HUES48 (cell line): ENCODE measurements around the gene CRABP1.
"Not testable (repeated sequence)": the region's sequence is repeated elsewhere in the genome, so short reads cannot be mapped to it uniquely, and the experiment has no call there.

Source experiments
- H3K27ac ChIP-seq: one replicate; pipeline ENCODE4 v1.7.0; 2013; ENCODE audit warnings: low read depth, low read length, inconsistent platforms
- H3K27me3 ChIP-seq: 2 replicates; pipeline ENCODE4 v1.6.1; 2013; ENCODE audit warnings: mild to moderate bottlenecking, low read length; ENCODE audit not compliant: control insufficient read depth, insufficient read depth
- H3K36me3 ChIP-seq: 2 replicates; pipeline ENCODE4 v1.6.1; 2013; ENCODE audit warnings: low read length; ENCODE audit not compliant: control insufficient read depth, insufficient read depth
- H3K4me1 ChIP-seq: 2 replicates; pipeline ENCODE4 v1.6.1; 2013; ENCODE audit warnings: mild to moderate bottlenecking, low read length; ENCODE audit not compliant: control insufficient read depth, insufficient read depth
- H3K4me3 ChIP-seq: 2 replicates; pipeline ENCODE4 v1.5.1; 2013; ENCODE audit warnings: mild to moderate bottlenecking, low read depth, low read length
- H3K9ac ChIP-seq: 2 replicates; pipeline ENCODE4 v1.6.1; 2013; ENCODE audit warnings: mild to moderate bottlenecking, low read depth, low read length, moderate library complexity
- H3K9me3 ChIP-seq: 2 replicates; pipeline ENCODE4 v1.6.1; 2013; ENCODE audit warnings: low read length; ENCODE audit not compliant: control insufficient read depth, insufficient read depth

Gene CRABP1

GRCh38 chr15:78363381-78363734, 23.2 kb downstream of the CRABP1 start:
- no peak overlapping the region for H3K9ac ChIP-seq
- no peaks in the 10 kb centered on the region for H3K36me3 ChIP-seq
- H3K27ac ChIP-seq = no peak overlapping the region
- no peak overlapping the region for H3K4me3 ChIP-seq
- peaks cover 13% of the 10 kb centered on the region for H3K4me1 ChIP-seq
- H3K27me3 ChIP-seq = no peaks in the 10 kb centered on the region
- no peaks in the 10 kb centered on the region for H3K9me3 ChIP-seq

GRCh38 chr15:78364233-78364632, 24.1 kb downstream of the CRABP1 start:
- Histone ChIP-seq H3K27me3 (no peaks in the 10 kb centered on the region), H3K4me3 (no peak overlapping the region), H3K9me3 (no peaks in the 10 kb centered on the region), H3K9ac (no peak overlapping the region), H3K27ac (no peak overlapping the region), H3K36me3 (no peaks in the 10 kb centered on the region), H3K4me1 (peaks cover 4% of the 10 kb centered on the region)

- H3K9ac ChIP-seq = no peak overlapping the region
- no peaks in the 10 kb centered on the region for H3K36me3 ChIP-seq
- 0 out of 2 replicates have a peak, but pooled peaks cover 2% of the 10 kb centered on the region for H3K27me3 ChIP-seq
- H3K27ac ChIP-seq = no peak overlapping the region
- no peak overlapping the region for H3K4me3 ChIP-seq
- no peaks in the 10 kb centered on the region for H3K9me3 ChIP-seq
- no peaks in the 10 kb centered on the region for H3K4me1 ChIP-seq
Measured at GRCh38 chr15:78365917-78366316, 25.8 kb downstream of the CRABP1 start.

- no peak overlapping the region for H3K27ac ChIP-seq
- no peak overlapping the region for H3K4me3 ChIP-seq
- no peaks in the 10 kb centered on the region for H3K36me3 ChIP-seq
- no peak overlapping the region for H3K9ac ChIP-seq
- H3K27me3 ChIP-seq = 0 out of 2 replicates have a peak, but pooled peaks cover 2% of the 10 kb centered on the region
- no peaks in the 10 kb centered on the region for H3K9me3 ChIP-seq
- no peaks in the 10 kb centered on the region for H3K4me1 ChIP-seq
Measured at GRCh38 chr15:78366342-78366741, 26.2 kb downstream of the CRABP1 start.

GRCh38 chr15:78368651-78369050, 28.5 kb downstream of the CRABP1 start:
- Histone ChIP-seq H3K27me3 (0 out of 2 replicates have a peak, but pooled peaks cover 2% of the 10 kb centered on the region), H3K27ac (peak overlapping the region; percentile 36), H3K9ac (no peak overlapping the region), H3K4me1 (no peaks in the 10 kb centered on the region), H3K36me3 (no peaks in the 10 kb centered on the region), H3K9me3 (no peaks in the 10 kb centered on the region), H3K4me3 (no peak overlapping the region)

GRCh38 chr15:78369161-78369560, 29.0 kb downstream of the CRABP1 start:
- Histone ChIP-seq H3K27me3 (0 out of 2 replicates have a peak, but pooled peaks cover 2% of the 10 kb centered on the region), H3K4me1 (no peaks in the 10 kb centered on the region), H3K27ac (no peak overlapping the region), H3K36me3 (no peaks in the 10 kb centered on the region), H3K4me3 (no peak overlapping the region), H3K9me3 (no peaks in the 10 kb centered on the region), H3K9ac (no peak overlapping the region)

- Histone ChIP-seq H3K4me3 (no peak overlapping the region), H3K4me1 (no peaks in the 10 kb centered on the region), H3K9me3 (no peaks in the 10 kb centered on the region), H3K9ac (no peak overlapping the region), H3K27me3 (0 out of 2 replicates have a peak, but pooled peaks cover 2% of the 10 kb centered on the region), H3K27ac (no peak overlapping the region), H3K36me3 (no peaks in the 10 kb centered on the region)
Measured at GRCh38 chr15:78370013-78370412, 29.9 kb downstream of the CRABP1 start.

GRCh38 chr15:78372880-78373279, 32.7 kb downstream of the CRABP1 start:
- H3K36me3 ChIP-seq = no peaks in the 10 kb centered on the region
- no peaks in the 10 kb centered on the region for H3K4me1 ChIP-seq
- 0 out of 2 replicates have a peak, but pooled peaks cover 2% of the 10 kb centered on the region for H3K27me3 ChIP-seq
- no peak overlapping the region for H3K27ac ChIP-seq
- H3K9me3 ChIP-seq = no peaks in the 10 kb centered on the region
- H3K4me3 ChIP-seq = no peak overlapping the region
- no peak overlapping the region for H3K9ac ChIP-seq

GRCh38 chr15:78374436-78375393, 34.6 kb downstream of the CRABP1 start:
- Histone ChIP-seq H3K27ac (no peak overlapping the region), H3K4me1 (no peaks in the 10 kb centered on the region), H3K36me3 (no peaks in the 10 kb centered on the region), H3K4me3 (no peak overlapping the region), H3K9ac (no peak overlapping the region), H3K27me3 (no peaks in the 10 kb centered on the region), H3K9me3 (no peaks in the 10 kb centered on the region)

GRCh38 chr15:78380143-78380542, 40.0 kb downstream of the CRABP1 start:
- not testable (repeated sequence) for H3K27ac ChIP-seq, H3K4me1 ChIP-seq, H3K36me3 ChIP-seq, H3K27me3 ChIP-seq, H3K4me3 ChIP-seq, H3K9me3 ChIP-seq, H3K9ac ChIP-seq

GRCh38 chr15:78382114-78382880, 42.1 kb downstream of the CRABP1 start:
- Histone ChIP-seq H3K36me3 (no peaks in the 10 kb centered on the region), H3K4me1 (peaks cover 10% of the 10 kb centered on the region), H3K27me3 (no peaks in the 10 kb centered on the region; the same call in none of the 2 replicates), H3K9me3 (no peaks in the 10 kb centered on the region), H3K4me3 (no peak overlapping the region), H3K9ac (no peak overlapping the region), H3K27ac (no peak overlapping the region)
